RWPE2 (cell line): ENCODE results near the gene CAP1.

Experiments used
- ATAC-seq: fragments of 200-7000 bp; cut with Tn5 transposase; 3 replicates; pipeline ENCODE4 v1.9.1; 2021; ENCODE audit warnings: low read depth
- DNase-seq: peaks from one replicate; pipeline ENCODE4 v3.0.0-alpha.2; 2020; ENCODE audit warnings: low spot score
- H3K27ac ChIP-seq: fragments of 450-650 bp; 2 replicates; pipeline ENCODE4 v1.5.1; 2017; ENCODE audit warnings: mild to moderate bottlenecking; ENCODE audit not compliant: poor library complexity, severe bottlenecking
- H3K27me3 ChIP-seq: fragments of 250-450 bp; sonication (Bioruptor Pico); 2 replicates; pipeline ENCODE4 v1.5.1; 2021; ENCODE audit warnings: mild to moderate bottlenecking, moderate library complexity; ENCODE audit not compliant: insufficient read depth, poor library complexity, severe bottlenecking
- H3K36me3 ChIP-seq: fragments of 250-450 bp; sonication (Bioruptor Pico); 2 replicates; pipeline ENCODE4 v1.5.1; 2020; ENCODE audit warnings: low read depth, mild to moderate bottlenecking, moderate library complexity
- H3K4me1 ChIP-seq: fragments of 250-450 bp; sonication (Bioruptor Pico); 2 replicates; pipeline ENCODE4 v1.5.1; 2021; ENCODE audit warnings: mild to moderate bottlenecking, moderate library complexity; ENCODE audit not compliant: insufficient read depth, poor library complexity, severe bottlenecking
- H3K4me3 ChIP-seq: fragments of 250-450 bp; sonication (Bioruptor Pico); 2 replicates; pipeline ENCODE4 v1.5.1; 2021; ENCODE audit warnings: mild to moderate bottlenecking, moderate library complexity; ENCODE audit not compliant: severe bottlenecking
- H3K9me3 ChIP-seq: fragments of 250-450 bp; sonication (Bioruptor Pico); 2 replicates; pipeline ENCODE4 v1.5.1; 2021; ENCODE audit warnings: mild to moderate bottlenecking, moderate library complexity; ENCODE audit not compliant: severe bottlenecking
- CTCF ChIP-seq: fragments of 450-650 bp; IDR thresholded peaks from one replicate; pipeline ENCODE4 v1.5.1; 2017; ENCODE audit warnings: mild to moderate bottlenecking, moderate library complexity; ENCODE audit not compliant: poor library complexity, severe bottlenecking

Gene CAP1

GRCh38 chr1:40020447-40021085 lies 20.0 kb upstream of the CAP1 start:
- no peak for TF ChIP-seq CTCF
- no peaks in the 10 kb centered on the region for H3K9me3 ChIP-seq
- H3K27me3 ChIP-seq: no peaks in the 10 kb centered on the region
- ATAC-seq (no peak), DNase-seq (no peak)
- no peaks in the 10 kb centered on the region for H3K36me3 ChIP-seq
- H3K4me3 ChIP-seq: no peak overlapping the region
- H3K27ac ChIP-seq: no peak overlapping the region
- H3K4me1 ChIP-seq: peaks cover 3% of the 10 kb centered on the region

GRCh38 chr1:40023379-40023944 lies 17.1 kb upstream of the CAP1 start:
- Histone ChIP-seq H3K4me3 (no peak overlapping the region), H3K36me3 (no peaks in the 10 kb centered on the region), H3K4me1 (no peaks in the 10 kb centered on the region), H3K27me3 (no peaks in the 10 kb centered on the region), H3K27ac (no peak overlapping the region), H3K9me3 (peaks cover 2% of the 10 kb centered on the region)
- DNase-seq (no peak), ATAC-seq (no peak)
- TF ChIP-seq CTCF: no peak

GRCh38 chr1:40024671-40025070 lies 15.9 kb upstream of the CAP1 start:
- TF ChIP-seq CTCF: no peak
- Histone ChIP-seq H3K4me3 (no peak overlapping the region), H3K9me3 (peaks cover 2% of the 10 kb centered on the region), H3K27me3 (no peaks in the 10 kb centered on the region), H3K27ac (no peak overlapping the region), H3K4me1 (no peaks in the 10 kb centered on the region), H3K36me3 (no peaks in the 10 kb centered on the region)
- ATAC-seq (no peak), DNase-seq (no peak)

DNA sequence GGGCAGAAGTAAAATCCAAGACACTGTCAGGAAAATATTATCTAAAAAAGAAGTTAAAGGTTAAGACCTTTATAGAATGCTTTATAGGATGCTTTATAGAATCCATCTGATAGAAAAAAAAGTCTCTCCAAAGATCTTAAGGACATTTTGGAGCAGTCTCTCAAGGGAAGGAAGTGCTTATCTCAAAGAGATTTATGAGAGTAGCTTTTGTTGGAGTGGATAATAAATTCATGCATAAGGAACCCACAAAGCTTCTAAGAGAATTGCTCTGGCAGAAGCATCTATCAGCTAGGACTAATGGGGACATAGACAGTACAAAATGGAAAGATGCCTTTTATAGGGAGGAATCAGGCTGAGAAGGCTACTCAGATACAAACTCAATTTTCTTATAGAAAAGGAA lies 12.9 kb upstream of the CAP1 start:
- no peak for TF ChIP-seq CTCF
- no peaks in the 10 kb centered on the region for H3K36me3 ChIP-seq
- DNase-seq: no peak

GRCh38 chr1:40029608-40030007 lies 10.9 kb upstream of the CAP1 start:
- Histone ChIP-seq H3K27me3 (no peaks in the 10 kb centered on the region), H3K36me3 (no peaks in the 10 kb centered on the region), H3K9me3 (peaks cover 2% of the 10 kb centered on the region), H3K4me1 (peaks cover 8% of the 10 kb centered on the region), H3K4me3 (no peak overlapping the region), H3K27ac (peak overlapping the region; percentile 36)
- no peak for TF ChIP-seq CTCF
- ATAC-seq: no peak; the same call in 2 of the 3 replicates
- DNase-seq: no peak

More for the DNA sequence above, 12.9 kb upstream of the CAP1 start:
- H3K4me1 ChIP-seq: peaks cover 8% of the 10 kb centered on the region
- no peak overlapping the region for H3K4me3 ChIP-seq
- H3K9me3 ChIP-seq: peaks cover 2% of the 10 kb centered on the region
- no peak overlapping the region for H3K27ac ChIP-seq
- no peaks in the 10 kb centered on the region for H3K27me3 ChIP-seq
- no peak for ATAC-seq
